Breast epithelium (tissue), 4 donors: ENCODE data around the gene ITPKB. TPM values are rescaled to one million over a fixed set of nuclear protein-coding genes. Genes with fewer than 3 reads are reported as not detected.
"Not testable (repeated sequence)": the region's sequence is repeated elsewhere in the genome, so short reads cannot be mapped to it uniquely, and the experiment has no call there.

Source experiments
- DNase-seq, 2 donors: peaks; one replicate each; pipeline ENCODE4 v3.0.0-alpha.2; 2019; ENCODE audit warnings: low spot score in 2 of 2
- H3K27ac ChIP-seq, 2 donors: fragments of 200-600 bp; sonication (generic) in 1 of 2; one replicate each; pipeline ENCODE4 v1.5.1; 2016 to 2019; ENCODE audit warnings: mild to moderate bottlenecking in 1 of 2
- H3K27me3 ChIP-seq, 2 donors: fragments of 200-600 bp; sonication (generic) in 1 of 2; one replicate each; pipeline versions ENCODE4 v1.5.1 to v1.6.0; 2017 to 2019; ENCODE audit warnings: control low read depth in 1 of 2, mild to moderate bottlenecking in 1 of 2
- H3K36me3 ChIP-seq: fragments of 200-600 bp; one replicate; pipeline ENCODE4 v1.5.1; 2019
- H3K4me1 ChIP-seq, 2 donors: fragments of 200-600 bp; sonication (generic); one replicate each; pipeline ENCODE4 v1.5.1; 2016 to 2019; ENCODE audit warnings: control low read depth in 1 of 2
- H3K4me3 ChIP-seq, 3 donors: fragments of 200-600 bp; sonication (generic); 1 replicate in 2 of 3; 2 replicates in 1 of 3; pipeline ENCODE4 v1.5.1; 2016 to 2019; ENCODE audit warnings: mild to moderate bottlenecking in 3 of 3, moderate library complexity in 2 of 3
- H3K9me3 ChIP-seq, 2 donors: fragments of 200-600 bp; sonication (generic) in 1 of 2; one replicate each; pipeline ENCODE4 v1.5.1; 2016 to 2019; ENCODE audit warnings: control low read depth in 1 of 2
- CTCF ChIP-seq, 3 donors: fragments of 450-650 bp; IDR thresholded peaks; one replicate each; pipeline ENCODE4 v1.5.1; 2016 to 2017; ENCODE audit warnings: antibody characterized with exemption in 3 of 3, mild to moderate bottlenecking in 3 of 3, moderate library complexity in 3 of 3
- POLR2A ChIP-seq: fragments of 450-650 bp; IDR thresholded peaks from one replicate; pipeline ENCODE4 v1.6.1; 2016; ENCODE audit warnings: antibody characterized with exemption, mild to moderate bottlenecking, moderate library complexity
- POLR2AphosphoS5 ChIP-seq, 3 donors: sonication (generic); formaldehyde crosslinking; IDR thresholded peaks; one replicate each; pipeline ENCODE4 v1.6.1; 2017; ENCODE audit warnings: antibody characterized with exemption in 3 of 3
- intact Hi-C: fragments of 100-400 bp; cut with DNase I; formaldehyde crosslinking; loops from one replicate; pipeline ENCODE4 v1.15.1; 2023; ENCODE audit warnings: low total_unique reads
- total RNA-seq, 3 donors: library from RNA; depleted of rRNA; stranded (reverse); fragments of >200 nt; gene quantifications; one replicate each; pipeline ENCODE4 v1.1.0, GENCODE V29; 2016

ITPKB gene
- total RNA-seq, 3 donors from 2014 or later: 24.0 to 37.6 (median 25.6) TPM

DNA sequence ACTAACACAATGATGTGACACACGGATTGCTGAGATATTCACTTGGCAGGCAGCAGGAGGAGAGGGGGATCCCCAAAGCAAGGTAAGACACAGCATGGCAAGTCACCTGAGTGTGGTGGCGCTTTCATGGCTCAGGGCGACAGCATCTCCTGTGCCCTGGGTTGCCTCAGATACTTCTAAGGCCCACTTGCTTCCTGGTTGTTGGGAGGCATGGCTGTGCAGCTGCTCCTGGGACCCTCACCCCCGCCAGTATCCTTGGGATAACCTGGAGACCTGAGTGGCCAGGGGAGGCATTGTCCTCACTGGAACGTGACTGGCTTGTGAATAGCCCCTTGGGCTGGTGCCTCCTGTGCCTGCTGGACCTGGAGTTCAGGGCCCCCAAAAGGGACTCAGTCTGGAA lies 120.7 kb downstream of the ITPKB start:
- Histone ChIP-seq H3K9me3 (no peaks in the 10 kb centered on the region), H3K4me1 (no peaks in the 10 kb centered on the region), H3K27ac (no peak overlapping the region), H3K36me3 (no peaks in the 10 kb centered on the region), H3K4me3 (no peak overlapping the region), H3K27me3 (no peaks in the 10 kb centered on the region)
- intact Hi-C loops: no loop called here
- no peak for DNase-seq
- TF ChIP-seq CTCF (IDR thresholded peaks at IDR 0.05): no peak

GRCh38 chr1:226617719-226618118 lies 121.4 kb downstream of the ITPKB start:
- H3K4me3 ChIP-seq, H3K9me3 ChIP-seq, intact Hi-C loops, H3K27ac ChIP-seq, H3K4me1 ChIP-seq, H3K36me3 ChIP-seq, DNase-seq, H3K27me3 ChIP-seq: not testable (repeated sequence)

DNA sequence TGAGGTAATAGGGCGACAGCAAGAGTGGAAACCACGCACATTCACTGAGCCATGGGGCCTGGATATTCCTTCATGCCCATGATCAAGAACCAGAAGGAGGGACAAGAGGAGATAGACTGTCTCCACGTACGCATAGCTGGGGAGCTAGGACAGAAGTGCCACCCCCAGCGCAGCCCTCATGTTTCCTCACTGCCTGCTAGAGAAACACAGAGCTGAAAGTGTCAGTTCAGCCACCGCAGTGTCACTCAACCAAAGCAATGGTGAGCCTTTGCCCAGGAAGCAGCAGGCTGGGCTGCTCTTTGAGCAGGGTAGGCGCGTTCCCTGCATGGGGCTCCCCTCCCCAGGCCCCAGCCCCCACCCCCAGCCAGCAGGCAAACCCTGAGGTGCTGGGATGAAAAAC lies 122.0 kb downstream of the ITPKB start:
- no peaks in the 10 kb centered on the region for H3K4me1 ChIP-seq
- intact Hi-C loops: no loop called here
- H3K27ac ChIP-seq: no peak overlapping the region
- no peaks in the 10 kb centered on the region for H3K36me3 ChIP-seq
- no peaks in the 10 kb centered on the region for H3K9me3 ChIP-seq
- no peak overlapping the region for H3K4me3 ChIP-seq
- no peak for DNase-seq
- TF ChIP-seq POLR2AphosphoS5 (IDR thresholded peaks at IDR 0.05) (no peak), CTCF (IDR thresholded peaks at IDR 0.05) (no peak), POLR2A (no peak)
- H3K27me3 ChIP-seq: no peaks in the 10 kb centered on the region

- Histone ChIP-seq H3K36me3 (no peaks in the 10 kb centered on the region), H3K4me1 (no peaks in the 10 kb centered on the region), H3K27ac (no peak overlapping the region), H3K9me3 (no peaks in the 10 kb centered on the region), H3K27me3 (no peaks in the 10 kb centered on the region), H3K4me3 (no peak overlapping the region)
- DNase-seq: no peak
- no peak for TF ChIP-seq POLR2AphosphoS5 (IDR thresholded peaks at IDR 0.05)
- no peak for TF ChIP-seq POLR2A
- no peak for TF ChIP-seq CTCF (IDR thresholded peaks at IDR 0.05)
- intact Hi-C loops: no loop called here
These were observed 122.4 kb downstream of the ITPKB start for GRCh38 chr1:226616636-226617035.

DNA sequence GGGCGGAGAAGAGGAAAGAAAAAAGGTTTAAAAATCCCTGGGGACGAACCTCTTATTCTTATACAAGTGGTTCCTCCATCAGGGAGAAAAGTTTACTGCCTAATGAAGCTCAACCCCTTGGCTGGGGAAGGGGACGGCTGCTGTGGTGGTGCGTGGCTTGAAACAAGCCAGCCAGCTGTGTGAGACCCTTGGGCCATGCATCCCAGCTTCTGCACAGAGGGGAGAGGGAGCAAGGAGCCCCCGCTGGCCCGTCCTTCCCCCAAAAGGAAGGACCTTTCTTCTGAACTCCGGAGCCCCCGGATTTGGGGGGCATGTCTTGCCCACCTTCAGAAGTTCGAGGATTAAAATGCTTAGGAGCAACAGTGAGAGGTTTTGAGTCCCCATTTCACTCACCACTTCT lies 123.2 kb downstream of the ITPKB start:
- H3K36me3 ChIP-seq: no peaks in the 10 kb centered on the region
- no peak overlapping the region for H3K27ac ChIP-seq
- no peak for DNase-seq
- intact Hi-C loops: no loop called here
- no peaks in the 10 kb centered on the region for H3K4me1 ChIP-seq
- H3K9me3 ChIP-seq: no peaks in the 10 kb centered on the region
- H3K4me3 ChIP-seq: no peak overlapping the region
- H3K27me3 ChIP-seq: no peaks in the 10 kb centered on the region
- no peak for TF ChIP-seq CTCF (IDR thresholded peaks at IDR 0.05)
- TF ChIP-seq POLR2A: no peak
- TF ChIP-seq POLR2AphosphoS5 (IDR thresholded peaks at IDR 0.05): no peak

GRCh38 chr1:226611980-226612379 lies 127.1 kb downstream of the ITPKB start:
- H3K9me3 ChIP-seq, H3K27me3 ChIP-seq, H3K4me3 ChIP-seq, DNase-seq, H3K36me3 ChIP-seq, H3K27ac ChIP-seq, intact Hi-C loops, H3K4me1 ChIP-seq: not testable (repeated sequence)
